HepG2 (cell line): ENCODE results near the gene LCA5. TPM values are rescaled to one million over a fixed set of nuclear protein-coding genes. Genes with fewer than 3 reads are reported as not detected.

Experiments
- ATAC-seq: fragments of 200-7000 bp; cut with Tn5 transposase; 3 replicates; pipeline ENCODE4 v1.9.1; 2020; ENCODE audit warnings: mild to moderate bottlenecking, moderate library complexity
- BruUV-seq: library from RNA; stranded (reverse); fragments of 400-500 nt; replicated peaks from 2 replicates; lab custom pipeline; 2021; lab: Mats Ljungman, UMichigan
- CTCF ChIA-PET: fragments of 300-600 bp; formaldehyde crosslinking; extraction: SDS; loops from one replicate; lab custom pipeline; 2021; ENCODE audit warnings: low total read pairs, inconsistent platforms, low intra/inter-chr PET ratio; lab: Yijun Ruan, JAX
- POLR2A ChIA-PET: fragments of 350-600 bp; sonication (Branson Sonifier 250); formaldehyde crosslinking; loops from one replicate; lab custom pipeline; 2020; ENCODE audit warnings: antibody characterized with exemption, inconsistent platforms; lab: Yijun Ruan, JAX
- DNase-seq: peaks from one replicate; pipeline ENCODE4 v3.0.0-alpha.2; 2015; ENCODE audit warnings: low spot score
- FAIRE-seq: peaks from 3 replicates; lab custom pipeline; 2011; peaks lifted over from hg19 to GRCh38; lab: Jason Lieb, UNC
- H2AFZ ChIP-seq: one replicate; pipeline ENCODE4 v1.6.1; 2011; ENCODE audit warnings: low read length, inconsistent platforms
- H3K27ac ChIP-seq: fragments of 300-600 bp; 3 replicates; pipeline ENCODE4 v1.8.0; 2011; ENCODE audit warnings: mixed run types, mild to moderate bottlenecking, mixed read lengths, low read length, inconsistent platforms; ENCODE audit not compliant: insufficient read depth; ENCODE audit errors: extremely low read length
- H3K27me3 ChIP-seq, 2 experiments: fragments of 200-600 bp in 1 of 2; 2 replicates in 1 of 2; 3 replicates in 1 of 2; pipeline versions ENCODE4 v1.6.0 to v1.8.0; 2011; ENCODE audit warnings: low read length in 2 of 2, mild to moderate bottlenecking in 2 of 2, moderate library complexity in 2 of 2, inconsistent platforms in 1 of 2; ENCODE audit not compliant: insufficient read depth in 2 of 2, control insufficient read depth in 1 of 2
- H3K36me3 ChIP-seq, 2 experiments: fragments of 200-600 bp in 1 of 2; replicated peaks in 1 of 2; 2 replicates in 1 of 2; 3 replicates in 1 of 2; pipeline versions ENCODE4 v1.5.1 to v1.8.0; 2011; ENCODE audit warnings: low read length in 2 of 2, inconsistent platforms in 1 of 2; ENCODE audit not compliant: insufficient read depth in 2 of 2, control insufficient read depth in 1 of 2
- H3K4me1 ChIP-seq: 2 replicates; pipeline ENCODE4 v1.5.1; 2012; ENCODE audit warnings: low read length, inconsistent platforms; ENCODE audit not compliant: insufficient read depth
- H3K4me2 ChIP-seq: 2 replicates; pipeline ENCODE4 v1.6.0; 2011; ENCODE audit warnings: low read depth, low read length, inconsistent platforms
- H3K4me3 ChIP-seq, 3 experiments: fragments of 200-600 bp in 1 of 3; sonication (generic), shearing (Covaris generic) in 1 of 3; replicated peaks in 1 of 3; 2 replicates each; pipeline ENCODE4 v1.5.1; 2011 to 2016; ENCODE audit warnings: low read length in 3 of 3, inconsistent platforms in 2 of 3, low read depth in 2 of 3, mild to moderate bottlenecking in 2 of 3, control low read depth in 1 of 3, mixed read lengths in 1 of 3; ENCODE audit not compliant: insufficient read depth in 1 of 3
- H3K79me2 ChIP-seq: one replicate; pipeline ENCODE4 v1.6.1; 2011; ENCODE audit warnings: low read length, inconsistent platforms; ENCODE audit not compliant: insufficient read depth
- H3K9ac ChIP-seq: 2 replicates; pipeline ENCODE4 v1.6.0; 2011; ENCODE audit warnings: mild to moderate bottlenecking, low read depth, low read length, inconsistent platforms; ENCODE audit not compliant: insufficient read depth
- H3K9me3 ChIP-seq: 2 replicates; pipeline ENCODE4 v1.5.1; 2012; ENCODE audit warnings: mild to moderate bottlenecking, low read length
- H4K20me1 ChIP-seq: 2 replicates; pipeline ENCODE4 v1.6.0; 2011; ENCODE audit warnings: inconsistent platforms, mild to moderate bottlenecking, low read length, moderate library complexity; ENCODE audit not compliant: insufficient read depth
- AHDC1 ChIP-seq: sonication (generic); formaldehyde crosslinking; IDR thresholded peaks from 2 replicates; pipeline ENCODE4 v1.5.1; 2020; ENCODE audit warnings: mild to moderate bottlenecking, missing genetic modification reagents, borderline replicate concordance
- HMGA1 ChIP-seq: sonication (generic); formaldehyde crosslinking; conservative IDR thresholded peaks from 2 replicates; pipeline ENCODE4 v1.4.0; 2020; ENCODE audit warnings: missing genetic modification reagents
- KDM2A ChIP-seq: sonication (generic); formaldehyde crosslinking; IDR thresholded peaks from 2 replicates; pipeline ENCODE4 v1.4.0; 2020; ENCODE audit warnings: low read depth, missing genetic modification reagents, borderline replicate concordance
- MIXL1 ChIP-seq: IDR thresholded peaks from 2 replicates; pipeline ENCODE4 v1.6.1; 2016
- PTBP1 ChIP-seq: fragments of 200-400 bp; formaldehyde crosslinking; IDR thresholded peaks from 2 replicates; pipeline ENCODE4 v1.6.1; 2018; ENCODE audit warnings: low read length, low read depth; ENCODE audit not compliant: poor library complexity, severe bottlenecking
- SIX1 ChIP-seq: sonication (generic); formaldehyde crosslinking; IDR thresholded peaks from 2 replicates; pipeline ENCODE4 v1.4.0; 2020; ENCODE audit warnings: missing genetic modification reagents, borderline replicate concordance
- TBX2 ChIP-seq: sonication (generic); formaldehyde crosslinking; IDR thresholded peaks from 2 replicates; pipeline ENCODE4 v1.5.0; 2020; ENCODE audit warnings: missing genetic modification reagents, mild to moderate bottlenecking, borderline replicate concordance
- ZNF18 ChIP-seq: sonication (generic); formaldehyde crosslinking; IDR thresholded peaks from 2 replicates; pipeline ENCODE4 v1.8.0; 2022; ENCODE audit warnings: mild to moderate bottlenecking, missing genetic modification reagents; ENCODE audit not compliant: insufficient replicate concordance
- ZNF510 ChIP-seq: sonication (generic); formaldehyde crosslinking; IDR thresholded peaks from 2 replicates; pipeline ENCODE4 v1.4.0; 2020; ENCODE audit warnings: low read depth, mild to moderate bottlenecking, missing genetic modification reagents
- ZNF619 ChIP-seq: sonication (generic); formaldehyde crosslinking; IDR thresholded peaks from 2 replicates; pipeline ENCODE4 v1.4.0; 2020; ENCODE audit warnings: mild to moderate bottlenecking, missing genetic modification reagents
- ZNF775 ChIP-seq: sonication (generic); formaldehyde crosslinking; IDR thresholded peaks from 2 replicates; pipeline ENCODE4 v1.4.0; 2020; ENCODE audit warnings: missing genetic modification reagents, mild to moderate bottlenecking, moderate library complexity, borderline replicate concordance
- WGBS: methylation state at CpG from one replicate; pipeline ENCODE4 v1.1.6; 2017; ENCODE audit warnings: low lambda C conversion rate; 5-methylcytosine and 5-hydroxymethylcytosine counted together
- in situ Hi-C: cut with HindIII; loops from 2 replicates; pipeline ENCODE4 v1.10.0; 2017; ENCODE audit warnings: low pct_unique_long_range_greater_than_20kb; ENCODE audit not compliant: extremely low pct_ligation_motif_present
- intact Hi-C: fragments of 100-400 bp; cut with micrococcal nuclease; formaldehyde crosslinking; loops from one replicate; pipeline ENCODE4 v1.10.0; 2022; ENCODE audit not compliant: unreplicated experiment
- polyA plus RNA-seq, 8 experiments: library from polyadenylated mRNA; depleted of rRNA in 3 of 8; stranded (reverse) in 7 of 8; unstranded in 1 of 8; fragments of >200 nt; fragmentation: Illumina TruSeq in 4 of 8; extraction: Trizol in 4 of 8; gene quantifications; 2 replicates each; pipeline versions ENCODE4 v1.2.1 to v1.2.3, GENCODE V29; 2011 to 2016; ENCODE audit warnings: low read depth in 4 of 8, missing spikeins in 1 of 8, mixed read lengths in 1 of 8; ENCODE audit not compliant: insufficient read depth in 1 of 8
- total RNA-seq, 5 experiments: library from RNA; depleted of rRNA; stranded (reverse); fragments of >200 nt; fragmentation: Illumina TruSeq; extraction: Trizol; gene quantifications; 2 replicates each; pipeline ENCODE4 v1.2.3, GENCODE V29; 2016; ENCODE audit warnings: low read depth in 1 of 5

Gene LCA5
- total and polyA plus RNA-seq, 2 of the 13 experiments (the other 11 are each of a cell fraction or from before 2014, with no cell fraction given), result 0.84 to 4.6 TPM

- TF ChIP-seq AHDC1 (no peak), SIX1 (CRISPR knock-in tag) (no peak), TBX2 (CRISPR knock-in tag) (no peak), KDM2A (CRISPR knock-in tag) (no peak), ZNF775 (no peak), PTBP1 (no peak), MIXL1 (CRISPR knock-in tag) (no peak), ZNF619 (CRISPR knock-in tag) (no peak)
- TF ChIP-seq, all 625 proteins: peak for 0
Measured at GRCh38 chr6:79495246-79495645, 42.0 kb downstream of the LCA5 start (continued).

- DNase-seq (no peak), ATAC-seq (no peak), FAIRE-seq (no peak)
- WGBS, result 98% methylated on average over 5 of the region's 5 CpGs
- POLR2A ChIA-PET, result no interaction called here
- Histone ChIP-seq H2AFZ (no peak overlapping the region), H3K4me3 (no peak overlapping the region), H3K27ac (no peak overlapping the region), H3K4me2 (no peak overlapping the region), H3K4me1 (peaks cover 5% of the 10 kb centered on the region; the same call in 1 of the 2 replicates), H3K9me3 (no peaks in the 10 kb centered on the region), H3K9ac (no peak overlapping the region), H3K27me3 (no peaks in the 10 kb centered on the region), H3K79me2 (no peaks in the 10 kb centered on the region), H3K36me3 (no peaks in the 10 kb centered on the region), H4K20me1 (no peaks in the 10 kb centered on the region)
- CTCF ChIA-PET, result no interaction called here
- intact Hi-C loops (no loop called here), in situ Hi-C loops (no loop called here)
- TF ChIP-seq ZNF18 (CRISPR knock-in tag) (no peak), ZNF775 (no peak), HMGA1 (no peak), ZNF510 (no peak)
- no TSS peak for BruUV-seq
Measured at GRCh38 chr6:79494841-79495240, 42.4 kb downstream of the LCA5 start.
